Non-pigmented ciliary epithelial cell (primary cell): ENCODE measurements around the gene BBS5.
"Not testable (repeated sequence)": the region's sequence is repeated elsewhere in the genome, so short reads cannot be mapped to it uniquely, and the experiment has no call there.

Experiments
- DNase-seq: peaks from one replicate; pipeline ENCODE4 v3.0.0-alpha.2; 2010; ENCODE audit warnings: low read depth

BBS5 gene

DNA sequence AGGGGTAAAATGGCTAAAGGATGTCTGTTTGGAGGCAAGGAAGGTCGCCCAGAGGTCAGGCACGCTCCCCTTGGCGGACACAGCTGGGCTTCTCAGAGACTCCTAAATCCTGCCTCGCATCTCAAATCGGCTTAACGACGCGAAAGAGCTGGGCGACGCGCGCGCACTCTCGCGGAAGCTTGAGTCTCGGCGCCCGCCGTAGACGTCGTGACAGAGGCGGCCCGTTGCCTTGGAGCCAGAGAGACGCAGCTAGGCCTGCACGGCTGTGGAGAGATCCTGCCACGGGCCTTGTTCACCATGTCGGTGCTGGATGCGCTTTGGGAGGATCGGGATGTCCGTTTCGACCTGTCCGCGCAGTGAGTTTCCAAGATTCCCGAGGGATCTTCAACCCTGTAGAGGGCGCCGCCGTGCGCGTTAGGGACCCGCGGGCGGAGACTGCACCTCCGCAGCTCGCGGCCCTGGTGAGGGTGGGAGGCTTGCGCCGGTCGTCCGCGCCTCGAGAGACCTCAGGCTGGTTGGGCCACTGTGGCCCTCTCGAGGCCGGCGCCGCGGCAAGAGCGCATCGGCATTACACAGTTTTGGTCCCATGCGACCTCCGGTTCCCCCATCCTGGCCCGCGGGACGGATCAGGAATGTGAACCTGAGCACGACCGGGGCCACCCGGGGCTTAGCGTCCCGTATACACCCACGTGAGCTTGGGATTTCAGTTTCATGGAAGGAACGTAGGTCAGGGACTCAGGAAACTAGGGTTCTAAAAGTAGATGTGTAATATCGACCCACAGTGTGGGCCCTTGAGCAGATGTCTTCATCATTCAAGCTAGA lies at the start of gene BBS5:
Gene BBS5 (plus strand): TSS at position 238 of the 822 bp plus-strand sequence. CDS start 60 bp downstream, at position 298.
- DNase-seq = peak; percentile 26

DNA sequence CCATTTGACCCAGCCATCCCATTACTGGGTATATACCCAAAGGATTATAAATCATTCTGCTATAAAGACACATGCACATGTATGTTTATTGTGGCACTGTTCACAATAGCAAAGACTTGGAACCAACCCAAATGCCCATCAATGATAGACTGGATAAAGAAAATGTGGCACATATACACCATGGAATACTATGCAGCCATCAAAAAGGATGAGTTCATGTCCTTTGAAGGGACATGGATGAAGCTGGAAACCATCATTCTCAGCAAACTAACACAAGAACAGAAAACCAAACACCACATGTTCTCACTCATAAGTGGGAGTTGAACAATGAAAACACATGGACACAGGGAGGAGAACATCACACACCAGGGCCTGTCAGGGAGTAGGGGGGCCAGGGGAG lies 47.5 kb upstream of the BBS5 start:
- not testable (repeated sequence) for DNase-seq

- DNase-seq = not testable (repeated sequence)
These were observed 45.1 kb upstream of the BBS5 start for GRCh38 chr2:169434236-169434635.

DNA sequence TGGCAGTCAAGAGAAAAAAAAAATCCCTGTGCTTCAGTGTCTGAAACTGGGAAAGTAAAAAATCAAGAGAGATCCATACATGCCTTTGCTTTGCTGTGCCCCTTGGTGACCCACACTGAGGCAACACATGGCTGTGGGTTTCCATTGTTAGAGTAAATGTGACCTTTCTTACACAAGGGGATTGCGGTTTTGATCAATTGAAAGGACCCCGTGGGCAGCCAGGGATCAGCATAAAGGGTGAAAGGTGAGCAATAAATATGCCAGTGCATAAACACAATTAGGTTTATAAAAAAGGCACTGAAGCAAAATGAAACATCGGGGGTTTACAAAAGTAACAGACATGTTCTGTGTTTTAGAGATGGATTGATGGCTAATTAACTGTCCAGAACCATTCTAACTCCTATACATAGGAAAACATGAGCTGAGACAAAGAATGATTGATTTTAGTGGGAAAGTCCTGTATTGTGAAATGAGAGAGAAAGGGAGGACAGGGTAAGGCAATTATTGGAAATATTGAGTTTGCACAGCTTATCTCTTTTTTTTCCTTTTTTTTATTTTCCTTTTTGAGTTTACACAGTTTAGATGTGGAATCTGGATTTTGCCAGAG lies 40.7 kb upstream of the BBS5 start:
- DNase-seq = no peak

DNA sequence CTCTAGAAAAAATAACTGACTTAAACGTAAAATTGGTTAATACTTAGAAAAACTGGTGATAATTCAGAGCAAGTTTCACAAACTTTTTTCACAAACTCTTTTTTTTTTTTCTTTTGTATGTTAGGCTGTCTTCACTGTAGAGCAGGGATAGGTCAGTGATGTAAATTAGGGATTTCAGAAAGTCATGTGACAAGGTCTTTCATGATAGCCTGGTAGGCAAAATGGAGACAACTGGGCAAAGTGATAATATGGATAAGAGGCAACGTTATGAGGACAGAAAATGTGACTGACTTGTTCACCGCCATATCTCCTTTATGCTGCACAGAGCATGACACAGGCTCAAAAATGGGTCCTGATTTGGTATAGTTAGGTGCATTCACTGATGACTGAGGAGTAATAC lies 39.4 kb upstream of the BBS5 start:
- DNase-seq = no peak

- no peak for DNase-seq
These were observed 32.8 kb upstream of the BBS5 start for GRCh38 chr2:169446452-169446851.

DNA sequence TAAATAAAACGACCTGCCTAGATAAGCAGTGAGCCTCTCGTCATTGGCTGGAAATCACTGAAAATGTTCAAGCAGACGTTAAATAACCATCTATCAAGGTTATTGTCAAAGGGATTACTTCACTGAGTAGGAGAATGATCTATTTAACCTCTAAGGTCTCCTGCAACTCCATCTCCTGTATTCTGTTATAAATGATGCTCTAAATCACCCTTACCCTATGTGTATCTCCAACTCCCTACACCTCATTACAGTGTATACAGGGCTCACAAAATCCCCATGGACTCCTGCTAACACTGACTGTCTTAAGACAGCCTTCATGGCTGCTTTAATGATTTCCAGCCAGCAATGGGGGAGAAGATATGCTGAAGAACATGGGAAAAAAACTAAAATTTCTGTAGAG lies 31.0 kb upstream of the BBS5 start:
- no peak for DNase-seq

DNA sequence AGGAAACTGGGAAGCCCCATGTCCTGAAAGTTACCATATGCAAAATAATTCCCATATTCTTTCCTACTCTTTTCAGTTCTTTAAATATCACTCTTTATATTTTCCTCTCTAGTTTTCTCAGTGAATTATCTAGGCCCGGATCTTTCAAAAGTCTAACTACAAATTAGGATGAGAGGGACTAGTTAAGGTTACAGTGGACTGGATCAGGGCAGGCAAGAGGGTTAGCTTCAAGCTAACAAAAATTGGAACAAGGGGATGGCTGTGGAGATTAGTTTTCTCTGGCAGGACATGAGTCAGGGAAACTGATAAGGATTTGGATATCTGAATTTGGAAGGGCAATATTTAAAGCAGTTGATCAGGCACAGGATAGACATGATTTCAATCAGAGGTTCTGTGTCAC lies 30.4 kb upstream of the BBS5 start:
- DNase-seq = no peak

GRCh38 chr2:169452080-169452479 lies 27.2 kb upstream of the BBS5 start:
- peak; percentile 4 for DNase-seq

GRCh38 chr2:169453044-169453443 lies 26.2 kb upstream of the BBS5 start:
- not testable (repeated sequence) for DNase-seq

DNA sequence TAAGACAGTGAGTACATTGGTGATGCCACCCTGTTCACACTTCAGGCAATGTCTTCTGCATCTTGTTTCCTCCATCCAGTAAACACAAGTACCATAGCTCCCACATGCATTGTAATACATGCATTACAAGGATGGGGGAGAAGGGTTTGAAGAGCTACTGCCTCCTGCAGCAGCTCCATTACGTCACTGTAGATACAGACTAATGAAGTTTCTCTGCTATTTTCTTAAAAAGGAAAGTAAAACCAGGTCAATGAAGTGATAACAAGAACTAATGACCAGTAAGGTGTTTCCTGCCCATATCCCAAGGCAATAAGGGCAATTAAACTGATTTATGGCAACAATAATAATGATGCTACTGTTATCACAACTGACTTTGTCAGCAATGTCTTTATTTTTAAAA lies 18.2 kb upstream of the BBS5 start:
- DNase-seq = no peak

DNA sequence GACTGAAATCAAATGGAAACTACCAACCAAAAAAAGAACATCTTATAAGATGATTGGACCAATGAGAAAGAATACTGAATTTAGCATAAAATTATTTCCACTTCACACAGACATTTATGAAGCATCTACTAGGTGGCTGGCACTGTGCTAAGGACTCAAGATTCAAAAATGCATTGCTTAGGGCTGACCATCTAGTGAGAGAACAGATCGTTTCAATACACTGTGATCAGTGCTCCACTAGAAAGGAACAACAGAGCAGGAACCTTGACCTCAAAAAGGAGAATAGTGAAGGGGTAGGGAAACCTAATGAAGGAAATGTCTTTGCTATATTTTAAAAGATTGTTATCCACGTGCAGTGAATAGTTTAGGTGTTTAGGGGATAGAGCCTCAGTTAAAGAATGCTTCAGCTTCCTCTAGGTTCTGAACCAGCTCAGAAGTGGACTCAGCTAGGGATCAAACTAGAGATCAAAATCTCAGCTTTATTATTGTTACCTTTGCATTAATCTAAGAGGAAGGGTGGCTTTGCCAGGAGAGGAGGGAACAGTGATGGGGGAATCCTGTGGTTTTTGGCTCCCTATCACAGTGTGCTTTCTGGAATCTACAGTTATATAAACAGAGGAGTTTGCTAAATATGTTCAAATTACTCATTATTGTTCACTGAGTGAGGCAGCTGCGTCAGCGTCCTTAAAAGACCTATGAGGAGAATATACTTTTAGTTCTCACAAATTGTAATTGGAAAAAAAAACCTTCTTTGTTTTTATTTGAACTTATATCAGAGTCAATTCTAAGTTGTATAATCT lies 16.2 kb upstream of the BBS5 start:
- peak; percentile 69 for DNase-seq

GRCh38 chr2:169464466-169464865 lies 14.8 kb upstream of the BBS5 start:
- DNase-seq = no peak

DNA sequence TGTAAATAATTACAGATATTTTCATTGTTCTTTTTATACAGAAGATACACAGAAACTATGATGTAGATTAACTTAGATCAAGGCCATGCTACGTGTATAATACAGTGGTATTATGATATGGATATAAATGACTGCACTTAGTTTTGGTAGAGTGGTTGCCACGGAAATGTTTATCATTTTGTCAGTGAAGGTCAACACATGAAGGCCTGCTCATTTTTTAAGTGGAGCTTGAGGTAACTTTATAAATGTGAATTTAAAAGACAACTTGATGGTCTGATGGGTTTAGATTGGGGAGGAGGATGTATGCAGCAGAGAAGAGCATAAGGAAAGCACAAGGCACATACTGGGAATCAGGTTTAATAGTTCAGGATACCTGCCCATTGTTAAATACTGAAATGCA lies 14.4 kb upstream of the BBS5 start:
- DNase-seq = no peak

GRCh38 chr2:169468841-169469240 lies 10.5 kb upstream of the BBS5 start:
- no peak for DNase-seq

GRCh38 chr2:169469952-169470572 lies 9.2 kb upstream of the BBS5 start:
- DNase-seq = no peak

DNA sequence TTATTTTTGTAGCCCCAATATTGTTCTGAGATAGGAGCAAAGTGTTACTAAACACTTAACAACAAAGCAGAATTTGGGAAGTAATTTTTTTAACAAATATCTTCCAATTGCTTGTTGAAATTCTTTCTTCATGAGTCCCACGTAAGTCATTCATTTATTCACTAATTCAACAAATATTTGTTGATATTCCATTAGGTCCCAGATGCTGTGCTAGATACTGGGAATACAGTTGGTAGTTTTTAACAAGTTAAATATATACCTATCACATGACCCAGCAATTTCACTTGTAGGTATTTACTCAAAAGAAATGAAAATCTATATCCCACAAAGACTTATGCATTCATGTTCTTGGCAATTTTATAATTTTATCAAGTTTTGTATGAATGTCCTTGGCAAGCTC lies 7.0 kb upstream of the BBS5 start:
- DNase-seq = no peak

DNA sequence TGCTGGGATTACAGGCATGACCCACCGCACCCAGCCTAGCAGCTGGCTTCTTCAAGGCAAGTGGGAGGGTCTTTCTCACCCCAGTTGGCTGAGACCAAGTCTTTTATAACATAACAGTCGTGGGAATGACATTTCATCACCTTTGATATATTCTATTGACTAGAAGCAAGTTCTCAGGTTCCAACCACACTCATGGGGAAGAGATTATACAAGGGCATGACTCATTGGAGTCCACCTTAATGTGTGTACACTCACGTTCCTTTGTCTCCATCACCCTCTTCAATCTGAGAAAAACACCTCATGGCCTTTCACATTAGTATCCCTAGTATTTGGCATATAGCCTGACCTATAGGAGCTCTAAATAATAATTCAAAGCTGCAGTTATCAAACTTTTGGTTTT lies 2.8 kb upstream of the BBS5 start:
- DNase-seq = no peak

DNA sequence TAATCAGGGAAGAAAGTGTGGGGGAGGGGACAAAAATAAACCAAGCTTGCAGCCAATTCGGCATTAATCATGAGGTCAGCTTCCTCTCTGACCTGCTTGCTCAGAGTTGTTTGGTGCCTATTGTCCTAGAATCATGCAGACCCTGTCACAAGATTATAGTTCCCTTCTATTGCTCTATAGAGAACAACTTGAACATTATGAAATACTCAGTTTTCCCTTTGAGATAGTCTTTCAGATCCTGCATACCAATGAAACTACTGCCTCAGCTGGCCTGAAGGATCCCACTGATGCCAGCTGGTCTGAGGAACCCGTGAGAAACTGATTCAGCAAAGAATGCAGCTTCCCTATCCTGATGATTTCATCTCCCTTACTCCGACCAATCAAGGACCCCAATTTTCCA lies 955 bp upstream of the BBS5 start:
- no peak for DNase-seq

DNA sequence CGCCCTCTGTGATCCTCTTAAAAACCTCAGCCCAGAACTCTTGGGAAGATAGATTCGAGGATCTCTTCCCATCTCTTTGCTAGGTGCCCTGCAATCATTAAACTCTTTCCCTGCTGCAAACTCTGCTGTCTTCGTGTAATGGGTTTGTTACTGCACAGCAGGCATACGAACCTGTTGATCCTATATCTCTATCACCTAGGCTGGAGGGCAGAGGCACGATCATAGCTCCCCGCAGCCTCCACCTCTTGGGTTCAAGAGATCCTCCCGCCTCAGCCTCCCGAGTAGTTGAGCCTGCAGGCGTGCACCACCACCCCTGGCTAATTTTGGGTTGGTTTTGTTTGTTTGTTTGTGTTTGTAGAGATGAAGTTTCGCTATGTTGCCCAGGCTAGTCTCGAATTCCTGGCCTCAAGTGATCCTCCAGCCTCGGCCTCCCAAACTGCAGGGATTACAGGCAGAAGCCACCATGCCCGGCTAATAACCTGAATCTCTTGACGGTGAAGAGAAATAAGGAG lies 493 bp upstream of the BBS5 start:
- no peak for DNase-seq

GRCh38 chr2:169480079-169480465 lies 778 bp downstream of the BBS5 start:
- DNase-seq = no peak

GRCh38 chr2:169485650-169486138 lies 6.4 kb downstream of the BBS5 start:
- DNase-seq = no peak
